IPS-NIHi7 (cell line): ENCODE data around the gene MMS19.
"Not testable (repeated sequence)": the region's sequence is repeated elsewhere in the genome, so short reads cannot be mapped to it uniquely, and the experiment has no call there.

ENCODE experiments used
- DNase-seq: peaks from one replicate; pipeline ENCODE4 v3.0.0; 2012; ENCODE audit warnings: mixed read lengths; ENCODE audit errors: extremely low spot score

Gene MMS19

GRCh38 chr10:97506199-97506991, 8.2 kb upstream of the MMS19 start:
- DNase-seq, result no peak

GRCh38 chr10:97505152-97505551, 6.9 kb upstream of the MMS19 start:
- no peak for DNase-seq

GRCh38 chr10:97503406-97503805, 5.2 kb upstream of the MMS19 start:
- DNase-seq, result no peak

- DNase-seq, result no peak
Observed at GRCh38 chr10:97502916-97503315, 4.7 kb upstream of the MMS19 start.

GRCh38 chr10:97500297-97500575, 2.0 kb upstream of the MMS19 start:
- no peak for DNase-seq

- no peak for DNase-seq
Observed at GRCh38 chr10:97499561-97500296, 1.5 kb upstream of the MMS19 start.

- peak; percentile 48 for DNase-seq
Observed at GRCh38 chr10:97498841-97499560, 779 bp upstream of the MMS19 start, which contains the start of gene UBTD1. UBTD1 (plus strand) TSS chr10:97498924; CDS start chr10:97499204, 280 bp downstream.

- DNase-seq, result peak; percentile 73
Observed at GRCh38 chr10:97497572-97498075, 598 bp downstream of the MMS19 start.

- DNase-seq, result peak; percentile 50
Observed at GRCh38 chr10:97494863-97495506, 3.2 kb downstream of the MMS19 start.

- no peak for DNase-seq
Observed at GRCh38 chr10:97494151-97494550, 4.1 kb downstream of the MMS19 start.

- no peak for DNase-seq
Observed at GRCh38 chr10:97490592-97490991, 7.6 kb downstream of the MMS19 start.

- DNase-seq, result no peak
Observed at GRCh38 chr10:97485647-97486281, 12.5 kb downstream of the MMS19 start.

- no peak for DNase-seq
Observed at GRCh38 chr10:97483921-97484320, 14.3 kb downstream of the MMS19 start.

- DNase-seq, result no peak
Observed at GRCh38 chr10:97483506-97483905, 14.7 kb downstream of the MMS19 start.

GRCh38 chr10:97482381-97482780, 15.8 kb downstream of the MMS19 start:
- no peak for DNase-seq

GRCh38 chr10:97481071-97481470, 17.2 kb downstream of the MMS19 start:
- no peak for DNase-seq

GRCh38 chr10:97479939-97480338, 18.3 kb downstream of the MMS19 start:
- DNase-seq, result peak; percentile 80

- not testable (repeated sequence) for DNase-seq
Observed at GRCh38 chr10:97479410-97479809, 18.8 kb downstream of the MMS19 start.

- no peak for DNase-seq
Observed at GRCh38 chr10:97475936-97476594, 22.2 kb downstream of the MMS19 start.

GRCh38 chr10:97474918-97475317, 23.3 kb downstream of the MMS19 start:
- DNase-seq, result no peak

GRCh38 chr10:97468781-97469180, 29.4 kb downstream of the MMS19 start:
- DNase-seq, result not testable (repeated sequence)
